Body of pancreas (tissue), 4 donors: Measurements from ENCODE around the gene HERPUD2. TPM values are rescaled to one million over a fixed set of nuclear protein-coding genes. Genes with fewer than 3 reads are reported as not detected.

Source experiments
- ATAC-seq: fragments of 150-250 bp; one replicate; pipeline ENCODE4 v1.9.1; 2016
- DNase-seq, 4 donors: peaks; one replicate each; pipeline ENCODE4 v3.0.0-alpha.2; 2019
- H3K27ac ChIP-seq, 4 donors: fragments of 200-600 bp; sonication (generic); 1 replicate in 3 of 4; 2 replicates in 1 of 4; pipeline versions ENCODE4 v1.5.1 to v1.6.1; 2016 to 2019; ENCODE audit warnings: mild to moderate bottlenecking in 1 of 4, mixed read lengths in 1 of 4, moderate library complexity in 1 of 4
- H3K27me3 ChIP-seq, 2 donors: fragments of 200-600 bp; sonication (generic); one replicate each; pipeline ENCODE4 v1.6.0; 2016; ENCODE audit warnings: mild to moderate bottlenecking in 1 of 2
- H3K36me3 ChIP-seq, 2 donors: fragments of 200-600 bp; sonication (generic); replicated peaks in 1 of 2; 2 replicates each; pipeline ENCODE4 v1.5.1; 2016; ENCODE audit warnings: low read depth in 2 of 2; ENCODE audit not compliant: insufficient read depth in 1 of 2
- H3K4me1 ChIP-seq: fragments of 200-600 bp; sonication (generic); one replicate; pipeline ENCODE4 v1.6.0; 2016
- H3K4me3 ChIP-seq, 2 donors: fragments of 200-600 bp; sonication (generic); 1 replicate in 1 of 2; 2 replicates in 1 of 2; pipeline ENCODE4 v1.5.1; 2016 to 2019
- H3K9me3 ChIP-seq, 3 donors: fragments of 200-600 bp; sonication (generic); 1 replicate in 2 of 3; 2 replicates in 1 of 3; pipeline ENCODE4 v1.5.1; 2016
- CTCF ChIP-seq, 7 experiments: fragments of 450-650 bp in 4 of 7; fragments of 200-600 bp in 3 of 7; sonication (generic) in 3 of 7; IDR thresholded peaks; one replicate each; pipeline ENCODE4 v1.5.1; 2016 to 2019; ENCODE audit warnings: antibody characterized with exemption in 7 of 7
- POLR2A ChIP-seq, 3 donors: fragments of 450-650 bp; IDR thresholded peaks; one replicate each; pipeline ENCODE4 v1.6.1; 2016; ENCODE audit warnings: antibody characterized with exemption in 3 of 3, mild to moderate bottlenecking in 2 of 3
- WGBS, 2 donors: methylation state at CpG; one replicate each; pipeline ENCODE4 v1.1.5; 2017; 5-methylcytosine and 5-hydroxymethylcytosine counted together
- intact Hi-C: fragments of 100-400 bp; cut with DNase I; formaldehyde crosslinking; loops from one replicate; pipeline ENCODE4 v1.15.1; 2023
- total RNA-seq, 2 donors: library from RNA; depleted of rRNA; stranded (reverse); fragments of >200 nt; gene quantifications; one replicate each; pipeline ENCODE4 v1.1.0, GENCODE V29; 2016

Gene HERPUD2
- total RNA-seq, 2 donors from 2014 or later = 19.4 to 21.5 TPM

- no peak for TF ChIP-seq POLR2A (IDR thresholded peaks at IDR 0.05)
- TF ChIP-seq CTCF (IDR thresholded peaks at IDR 0.05) = no peak
- ATAC-seq = no peak
- Histone ChIP-seq H3K9me3 (no peaks in the 10 kb centered on the region), H3K27me3 (no peaks in the 10 kb centered on the region), H3K4me1 (no peaks in the 10 kb centered on the region), H3K27ac (no peak overlapping the region), H3K4me3 (no peak overlapping the region), H3K36me3 (no peaks in the 10 kb centered on the region)
- DNase-seq = no peak
- intact Hi-C loops = no loop called here
- WGBS, 2 donors = 88 to 90% methylated on average over 2 of the region's 2 CpGs
Observed at GRCh38 chr7:35727571-35727970, 32.6 kb upstream of the HERPUD2 start.

GRCh38 chr7:35726654-35727053 lies 31.7 kb upstream of the HERPUD2 start:
- ATAC-seq (no peak), DNase-seq (no peak)
- Histone ChIP-seq H3K27me3 (no peaks in the 10 kb centered on the region), H3K36me3 (no peaks in the 10 kb centered on the region), H3K4me1 (no peaks in the 10 kb centered on the region), H3K9me3 (no peaks in the 10 kb centered on the region), H3K27ac (no peak overlapping the region), H3K4me3 (no peak overlapping the region)
- intact Hi-C loops = no loop called here
- 85 to 95% methylated on average over 3 of the region's 3 CpGs for WGBS, 2 donors
- TF ChIP-seq CTCF (IDR thresholded peaks at IDR 0.05) (no peak), POLR2A (IDR thresholded peaks at IDR 0.05) (no peak)

- intact Hi-C loops = no loop called here
- Histone ChIP-seq H3K9me3 (no peaks in the 10 kb centered on the region), H3K4me3 (no peak overlapping the region), H3K27ac (no peak overlapping the region), H3K36me3 (no peaks in the 10 kb centered on the region), H3K27me3 (no peaks in the 10 kb centered on the region), H3K4me1 (no peaks in the 10 kb centered on the region)
- ATAC-seq (no peak), DNase-seq (peak in 2 of 4 donors; percentile 11 to 16)
- no peak for TF ChIP-seq CTCF (IDR thresholded peaks at IDR 0.05)
- TF ChIP-seq POLR2A (IDR thresholded peaks at IDR 0.05) = no peak
- WGBS, 2 donors = 85 to 86% methylated on average over 10 of the region's 10 CpGs
Observed at GRCh38 chr7:35725280-35725680, 30.3 kb upstream of the HERPUD2 start.

- no peak overlapping the region for H3K4me3 ChIP-seq
- 82 to 94% methylated on average over 4 of the region's 4 CpGs for WGBS, 2 donors
- H3K27ac ChIP-seq = no peak overlapping the region
- intact Hi-C loops = no loop called here
- H3K4me1 ChIP-seq = no peaks in the 10 kb centered on the region
- H3K9me3 ChIP-seq = no peaks in the 10 kb centered on the region
- H3K27me3 ChIP-seq = no peaks in the 10 kb centered on the region
- ATAC-seq (no peak), DNase-seq (no peak)
- TF ChIP-seq CTCF (IDR thresholded peaks at IDR 0.05) = no peak
- no peak for TF ChIP-seq POLR2A (IDR thresholded peaks at IDR 0.05)
- H3K36me3 ChIP-seq = no peaks in the 10 kb centered on the region
Observed at GRCh38 chr7:35723011-35723410, 28.1 kb upstream of the HERPUD2 start.

- TF ChIP-seq POLR2A (IDR thresholded peaks at IDR 0.05) (no peak), CTCF (IDR thresholded peaks at IDR 0.05) (no peak)
- intact Hi-C loops = no loop called here
- H3K9me3 ChIP-seq = no peaks in the 10 kb centered on the region
- no peak for DNase-seq
- no peak overlapping the region for H3K4me3 ChIP-seq
- WGBS, 2 donors = 66 to 74% methylated on average over 7 of the region's 7 CpGs
- H3K36me3 ChIP-seq = no peaks in the 10 kb centered on the region
- H3K27me3 ChIP-seq = no peaks in the 10 kb centered on the region
- H3K4me1 ChIP-seq = peaks cover 5% of the 10 kb centered on the region
- ATAC-seq = no peak
- no peak overlapping the region for H3K27ac ChIP-seq
Observed at GRCh38 chr7:35722054-35722849, 27.3 kb upstream of the HERPUD2 start.
